NB4 (cell line): ENCODE results near the gene SCGB2B2.

Experiments
- TF ChIP-seq, protein P1 (sequence below): IDR thresholded peaks from one replicate; pipeline ENCODE4 v1.5.1; 2012; ENCODE audit warnings: low read depth, low read length
- TF ChIP-seq, protein P2 (sequence below): IDR thresholded peaks from 2 replicates; pipeline ENCODE4 v1.6.1; 2011; ENCODE audit warnings: low read depth, low read length

- TF ChIP-seq, protein P1, sequence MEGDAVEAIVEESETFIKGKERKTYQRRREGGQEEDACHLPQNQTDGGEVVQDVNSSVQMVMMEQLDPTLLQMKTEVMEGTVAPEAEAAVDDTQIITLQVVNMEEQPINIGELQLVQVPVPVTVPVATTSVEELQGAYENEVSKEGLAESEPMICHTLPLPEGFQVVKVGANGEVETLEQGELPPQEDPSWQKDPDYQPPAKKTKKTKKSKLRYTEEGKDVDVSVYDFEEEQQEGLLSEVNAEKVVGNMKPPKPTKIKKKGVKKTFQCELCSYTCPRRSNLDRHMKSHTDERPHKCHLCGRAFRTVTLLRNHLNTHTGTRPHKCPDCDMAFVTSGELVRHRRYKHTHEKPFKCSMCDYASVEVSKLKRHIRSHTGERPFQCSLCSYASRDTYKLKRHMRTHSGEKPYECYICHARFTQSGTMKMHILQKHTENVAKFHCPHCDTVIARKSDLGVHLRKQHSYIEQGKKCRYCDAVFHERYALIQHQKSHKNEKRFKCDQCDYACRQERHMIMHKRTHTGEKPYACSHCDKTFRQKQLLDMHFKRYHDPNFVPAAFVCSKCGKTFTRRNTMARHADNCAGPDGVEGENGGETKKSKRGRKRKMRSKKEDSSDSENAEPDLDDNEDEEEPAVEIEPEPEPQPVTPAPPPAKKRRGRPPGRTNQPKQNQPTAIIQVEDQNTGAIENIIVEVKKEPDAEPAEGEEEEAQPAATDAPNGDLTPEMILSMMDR, result no peak
- TF ChIP-seq, protein P2, sequence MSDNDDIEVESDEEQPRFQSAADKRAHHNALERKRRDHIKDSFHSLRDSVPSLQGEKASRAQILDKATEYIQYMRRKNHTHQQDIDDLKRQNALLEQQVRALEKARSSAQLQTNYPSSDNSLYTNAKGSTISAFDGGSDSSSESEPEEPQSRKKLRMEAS, result no peak
Observed at GRCh38 chr19:34678085-34678412, 1.1 kb upstream of the SCGB2B2 start.
